ENCODE data around the gene SH3PXD2A. TPM values are rescaled to one million over a fixed set of nuclear protein-coding genes. Genes with fewer than 3 reads are reported as not detected.
A peak's percentile ranks its signal among the peaks of the same experiment; 100 is the strongest.

SH3PXD2A gene
- total RNA-seq, 2 experiments from 2014 or later, result 10.2 to 10.9 TPM

DNA sequence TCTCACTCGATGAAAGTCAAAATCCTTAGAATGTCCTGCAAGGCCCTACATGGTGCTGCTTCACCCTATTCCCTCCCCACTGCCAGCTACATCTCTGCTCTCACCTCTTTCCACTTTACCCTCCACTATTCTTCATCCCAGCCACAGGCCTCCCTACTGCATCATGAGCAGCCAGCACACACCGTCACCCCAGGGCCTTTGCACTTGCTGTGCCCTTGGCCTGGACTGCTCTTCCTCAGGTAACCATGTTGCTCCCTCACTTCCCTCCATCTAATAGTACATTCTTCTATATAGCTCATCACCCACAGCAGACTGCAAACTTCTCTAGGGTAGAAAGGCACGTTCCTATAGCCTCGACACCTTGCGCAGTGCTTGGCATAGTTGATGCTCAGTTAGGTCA, 167.7 kb downstream of the SH3PXD2A start:
- no peak overlapping the region for H3K27ac Mint-ChIP-seq
- H3K27me3 Mint-ChIP-seq, result no peaks in the 10 kb centered on the region
- H3K4me1 Mint-ChIP-seq, result peaks cover 10% of the 10 kb centered on the region
- no peaks in the 10 kb centered on the region for H3K36me3 Mint-ChIP-seq
- no peak for DNase-seq
- H3K9me3 Mint-ChIP-seq, result no peaks in the 10 kb centered on the region
- no peak overlapping the region for H3K4me3 Mint-ChIP-seq

DNA sequence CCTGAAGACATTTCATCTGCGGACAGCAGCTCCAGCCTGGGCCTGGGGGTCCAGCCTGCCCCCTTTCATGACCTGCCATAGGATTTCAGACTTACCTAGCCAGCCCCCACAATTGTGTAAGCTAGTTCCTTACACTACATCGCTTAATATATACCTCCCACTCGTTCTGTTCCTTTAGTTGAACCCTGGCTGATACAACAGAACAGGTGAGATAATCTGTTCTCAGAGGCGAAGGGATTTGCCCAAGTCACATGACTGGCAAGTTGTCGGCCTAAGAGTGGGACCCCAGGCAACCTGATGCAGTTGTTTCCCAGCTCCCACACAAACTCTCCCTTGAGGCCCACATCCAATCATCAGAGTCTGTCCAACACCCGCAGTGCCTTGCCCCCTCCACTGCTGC, 168.2 kb downstream of the SH3PXD2A start:
- Mint-ChIP-seq H3K4me3 (no peak overlapping the region), H3K27ac (no peak overlapping the region), H3K9me3 (no peaks in the 10 kb centered on the region), H3K27me3 (no peaks in the 10 kb centered on the region), H3K4me1 (peaks cover 10% of the 10 kb centered on the region), H3K36me3 (no peaks in the 10 kb centered on the region)
- DNase-seq, result no peak

DNA sequence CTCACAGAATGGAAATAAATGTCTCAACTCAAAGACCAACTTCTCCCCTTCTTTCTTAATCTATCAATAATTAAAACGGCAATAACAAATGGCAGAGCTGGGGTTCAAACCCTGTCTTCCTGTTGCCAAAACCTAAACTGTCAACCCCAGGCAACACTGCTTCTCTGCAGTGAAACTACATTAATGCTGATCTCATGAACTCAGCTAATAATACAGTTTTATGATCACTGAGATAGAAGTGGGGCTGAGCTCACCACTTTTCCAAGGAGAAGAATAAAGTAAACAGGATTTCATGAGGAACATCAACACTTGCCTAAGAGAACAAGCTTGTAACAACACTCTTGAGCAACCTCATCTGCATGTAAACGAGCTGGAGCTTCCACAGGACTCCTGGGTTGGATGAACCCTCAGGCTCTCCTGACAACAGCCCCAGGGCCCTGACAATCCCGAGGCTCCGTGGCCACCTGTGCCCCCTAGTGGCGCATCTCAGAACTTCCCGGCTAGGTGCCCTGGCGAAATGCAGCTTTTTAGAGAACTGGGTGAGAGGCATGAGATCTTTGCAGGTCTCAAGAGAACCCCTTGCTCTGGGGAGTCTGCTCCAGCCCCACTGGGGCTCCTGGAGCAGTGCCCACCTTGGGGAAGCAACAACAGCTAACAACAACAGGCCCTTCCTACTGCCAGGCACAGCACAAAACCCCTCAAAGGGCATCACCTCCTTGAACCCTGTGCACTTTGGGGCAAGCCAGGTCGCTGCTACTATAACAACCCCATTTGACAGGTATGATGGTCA, 169.3 kb downstream of the SH3PXD2A start:
- DNase-seq, result peak; percentile 76
- no peak overlapping the region for H3K4me3 Mint-ChIP-seq
- H3K4me1 Mint-ChIP-seq, result no peaks in the 10 kb centered on the region
- H3K36me3 Mint-ChIP-seq, result no peaks in the 10 kb centered on the region
- no peaks in the 10 kb centered on the region for H3K9me3 Mint-ChIP-seq
- H3K27ac Mint-ChIP-seq, result no peak overlapping the region
- no peaks in the 10 kb centered on the region for H3K27me3 Mint-ChIP-seq

DNA sequence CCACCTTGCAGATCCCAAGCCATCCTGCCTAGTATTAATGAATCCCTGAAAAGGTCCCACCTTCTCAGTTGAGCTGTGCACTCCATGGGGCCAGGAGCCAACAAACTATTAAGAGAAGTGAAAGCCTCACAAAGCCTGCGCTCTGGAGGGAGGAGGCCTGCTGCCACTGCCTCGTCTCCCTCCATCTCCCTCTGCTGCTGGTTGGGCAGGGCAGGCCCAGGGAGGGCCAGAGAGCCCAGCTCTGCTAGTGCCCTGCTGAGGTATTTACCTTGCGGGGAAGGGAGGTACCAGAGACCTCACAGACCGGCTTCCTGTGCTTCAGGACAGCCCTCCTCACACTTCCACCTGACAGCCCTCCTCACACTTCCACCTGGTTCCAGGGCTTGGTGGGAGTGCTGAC, 171.5 kb downstream of the SH3PXD2A start:
- Mint-ChIP-seq H3K27ac (no peak overlapping the region), H3K36me3 (no peaks in the 10 kb centered on the region), H3K4me3 (no peak overlapping the region), H3K4me1 (peaks cover 6% of the 10 kb centered on the region), H3K27me3 (no peaks in the 10 kb centered on the region), H3K9me3 (no peaks in the 10 kb centered on the region)
- no peak for DNase-seq

DNA sequence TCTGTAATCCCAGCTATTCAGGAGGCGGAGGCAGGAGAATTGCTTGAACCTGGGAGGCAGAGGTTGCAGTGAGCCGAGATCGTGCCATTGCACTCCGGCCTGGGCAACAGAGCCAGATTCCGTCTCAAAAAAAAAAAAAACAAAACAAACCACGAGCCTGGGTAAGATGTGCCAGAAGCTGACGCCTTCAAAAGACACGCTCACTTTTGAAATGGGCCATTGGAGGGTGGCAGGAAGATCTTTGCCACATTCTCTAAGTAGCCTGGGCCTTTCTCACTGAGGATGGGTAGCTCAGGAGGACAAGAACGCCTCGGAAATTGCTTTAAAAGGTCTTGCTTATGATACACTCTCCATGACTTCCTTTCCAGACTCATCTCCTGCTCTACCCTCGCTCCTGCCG, 172.7 kb downstream of the SH3PXD2A start:
- Mint-ChIP-seq H3K27me3 (no peaks in the 10 kb centered on the region), H3K9me3 (no peaks in the 10 kb centered on the region), H3K27ac (no peak overlapping the region), H3K36me3 (no peaks in the 10 kb centered on the region), H3K4me3 (no peak overlapping the region), H3K4me1 (peaks cover 18% of the 10 kb centered on the region)
- no peak for DNase-seq

DNA sequence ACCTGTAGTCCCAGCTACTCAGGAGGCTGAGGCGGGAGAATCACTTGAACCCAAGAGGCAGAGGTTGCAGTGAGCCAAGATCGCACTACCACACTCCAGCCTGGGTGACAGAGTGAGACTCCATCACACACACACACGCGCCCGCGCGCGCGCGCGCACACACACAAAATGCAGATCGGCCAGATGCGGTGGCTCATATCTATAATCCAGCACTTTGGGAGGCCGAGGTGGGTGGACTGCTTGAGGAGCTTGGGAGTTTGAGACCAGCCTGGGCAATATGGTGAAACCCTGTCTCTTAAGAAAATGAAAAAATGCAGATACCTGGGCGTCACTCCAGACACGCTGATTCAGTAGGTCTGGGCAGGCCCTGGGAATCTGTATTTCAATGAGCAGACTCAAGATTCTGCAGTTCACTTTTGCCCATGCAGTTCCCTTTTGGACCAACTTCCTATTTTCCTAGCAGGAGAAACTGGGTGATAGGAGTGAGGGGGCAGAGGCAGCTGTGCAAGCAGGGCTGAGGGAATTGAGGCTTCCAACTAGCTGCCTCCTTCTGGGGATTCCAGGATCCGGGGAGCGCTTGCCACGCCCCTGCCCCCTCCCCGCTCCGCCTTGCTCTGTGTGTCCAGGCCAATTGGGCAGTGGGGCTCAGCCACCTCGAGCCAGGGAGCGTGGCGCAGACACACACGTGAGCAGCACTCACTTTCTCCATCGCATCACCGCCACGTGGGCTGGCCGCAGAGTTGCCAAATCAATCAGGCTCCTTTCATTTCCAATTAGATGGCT, 173.6 kb downstream of the SH3PXD2A start:
- H3K4me1 Mint-ChIP-seq, result peaks cover 20% of the 10 kb centered on the region
- DNase-seq, result no peak
- no peaks in the 10 kb centered on the region for H3K9me3 Mint-ChIP-seq
- no peak overlapping the region for H3K4me3 Mint-ChIP-seq
- no peak overlapping the region for H3K27ac Mint-ChIP-seq
- no peaks in the 10 kb centered on the region for H3K36me3 Mint-ChIP-seq
- H3K27me3 Mint-ChIP-seq, result no peaks in the 10 kb centered on the region

DNA sequence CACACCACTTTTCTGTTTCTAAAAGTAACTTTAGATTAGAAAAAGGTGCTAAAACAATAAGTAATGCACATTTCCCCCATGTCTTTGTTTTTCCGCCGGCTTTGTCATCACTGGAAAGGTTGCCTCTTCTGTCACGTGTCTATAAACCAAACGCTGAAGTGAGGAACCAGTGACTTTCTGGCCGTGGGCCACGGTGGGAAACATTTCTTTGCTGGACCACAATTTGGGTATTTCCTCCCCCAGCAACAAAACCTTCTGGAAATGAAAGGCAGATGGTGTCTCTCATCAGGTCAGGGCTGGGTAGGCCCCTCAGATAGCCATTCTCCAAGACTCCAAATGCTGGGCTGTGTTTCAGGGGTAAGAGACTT, 174.5 kb downstream of the SH3PXD2A start:
- H3K9me3 Mint-ChIP-seq, result no peaks in the 10 kb centered on the region
- H3K4me3 Mint-ChIP-seq, result no peak overlapping the region
- H3K27ac Mint-ChIP-seq, result no peak overlapping the region
- no peak for DNase-seq
- H3K4me1 Mint-ChIP-seq, result peaks cover 20% of the 10 kb centered on the region
- H3K27me3 Mint-ChIP-seq, result no peaks in the 10 kb centered on the region
- no peaks in the 10 kb centered on the region for H3K36me3 Mint-ChIP-seq

DNA sequence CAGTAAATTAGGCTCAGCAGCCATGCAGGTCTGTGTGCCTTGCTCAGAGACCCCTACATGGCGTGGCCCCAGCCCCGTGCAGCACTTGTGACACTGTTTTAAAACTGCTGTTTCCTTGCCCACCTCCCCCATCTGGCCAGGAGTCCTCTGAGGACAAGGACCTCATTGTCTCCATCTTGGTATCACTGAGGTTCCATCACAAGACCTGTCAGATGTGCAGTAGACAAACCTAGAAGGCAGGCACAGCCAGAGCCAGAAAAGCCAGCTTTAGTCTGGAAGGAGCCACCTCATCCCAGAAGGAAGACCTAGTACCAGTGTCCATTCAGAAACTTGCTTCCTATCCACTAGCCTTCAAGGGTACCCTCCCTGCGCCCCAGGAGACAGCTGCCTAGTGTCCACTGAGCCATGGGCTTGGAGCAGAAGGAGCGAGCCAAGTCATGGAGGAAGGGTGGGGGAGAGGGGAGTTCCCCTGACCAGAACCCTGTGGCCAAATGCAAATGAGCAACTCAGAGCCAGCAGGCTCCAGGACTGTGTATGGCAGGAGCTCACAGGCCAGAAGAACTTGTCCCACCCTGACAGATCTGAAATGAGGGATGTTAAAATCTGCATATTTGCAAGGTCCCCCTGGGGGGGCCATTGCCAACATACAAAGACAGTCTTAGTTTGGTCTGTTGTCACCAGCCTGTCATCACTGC, 176.1 kb downstream of the SH3PXD2A start:
- peaks cover 20% of the 10 kb centered on the region for H3K4me1 Mint-ChIP-seq
- H3K36me3 Mint-ChIP-seq, result no peaks in the 10 kb centered on the region
- no peaks in the 10 kb centered on the region for H3K9me3 Mint-ChIP-seq
- no peak overlapping the region for H3K4me3 Mint-ChIP-seq
- no peak overlapping the region for H3K27ac Mint-ChIP-seq
- DNase-seq, result no peak
- no peaks in the 10 kb centered on the region for H3K27me3 Mint-ChIP-seq

DNA sequence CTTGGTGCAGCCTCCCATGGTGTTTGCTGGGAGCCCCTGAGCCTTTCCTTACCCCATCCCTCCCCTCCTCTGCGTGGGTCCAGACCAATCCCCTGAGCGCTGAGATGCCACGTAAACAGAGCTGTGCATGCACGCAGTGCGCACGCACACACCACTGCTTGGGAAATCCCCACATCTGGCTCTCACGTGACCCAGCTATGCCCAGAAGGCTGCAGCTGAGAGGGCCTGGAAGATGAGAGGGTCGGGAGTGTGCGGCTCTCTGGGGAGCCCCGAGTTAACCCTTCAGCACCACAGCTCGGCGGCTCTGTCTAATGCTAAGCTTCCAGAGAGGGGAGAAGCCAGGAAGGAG, 177.2 kb downstream of the SH3PXD2A start:
- peak overlapping the region; percentile 82 for H3K4me3 Mint-ChIP-seq
- H3K9me3 Mint-ChIP-seq, result no peaks in the 10 kb centered on the region
- peak overlapping the region; percentile 86 for H3K27ac Mint-ChIP-seq
- peaks cover 20% of the 10 kb centered on the region for H3K4me1 Mint-ChIP-seq
- no peaks in the 10 kb centered on the region for H3K27me3 Mint-ChIP-seq
- DNase-seq, result peak; percentile 86
- H3K36me3 Mint-ChIP-seq, result no peaks in the 10 kb centered on the region

DNA sequence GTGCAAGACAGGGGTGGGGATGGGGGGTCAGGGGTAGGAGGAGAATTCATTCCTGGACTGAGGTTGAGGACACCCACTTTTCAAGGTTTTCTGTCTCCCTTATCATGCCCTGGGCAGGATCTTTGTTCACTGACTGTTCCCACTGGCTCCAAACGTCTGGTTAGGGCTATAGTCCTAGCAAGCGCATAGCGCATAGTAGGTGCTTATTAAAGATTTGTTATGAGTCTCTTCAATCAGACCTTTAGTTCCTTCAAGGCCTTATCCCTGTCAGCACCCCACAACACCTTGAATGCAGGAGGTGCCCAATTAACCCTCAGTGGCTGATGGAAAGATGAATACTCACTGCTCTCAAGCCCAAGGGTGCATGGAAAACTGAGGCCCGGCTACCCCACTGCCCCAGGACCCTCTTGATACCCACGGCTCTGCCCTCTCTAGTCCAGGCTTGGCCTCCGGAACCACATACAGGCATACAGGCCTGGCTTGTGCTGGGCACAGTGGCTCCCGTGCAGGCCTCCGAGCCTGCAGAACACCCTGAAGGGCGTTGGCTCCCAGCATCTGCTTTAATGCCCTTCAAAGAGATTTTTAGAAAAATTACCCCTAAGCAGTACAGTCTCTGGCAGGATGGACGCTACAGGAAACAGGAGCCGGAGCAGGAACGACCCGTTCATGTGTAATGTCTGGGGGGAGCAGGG, 177.7 kb downstream of the SH3PXD2A start:
- Mint-ChIP-seq H3K4me1 (peaks cover 20% of the 10 kb centered on the region), H3K27me3 (no peaks in the 10 kb centered on the region), H3K27ac (peak overlapping the region; percentile 86), H3K9me3 (no peaks in the 10 kb centered on the region), H3K36me3 (no peaks in the 10 kb centered on the region), H3K4me3 (peak overlapping the region; percentile 82)
- no peak for DNase-seq

DNA sequence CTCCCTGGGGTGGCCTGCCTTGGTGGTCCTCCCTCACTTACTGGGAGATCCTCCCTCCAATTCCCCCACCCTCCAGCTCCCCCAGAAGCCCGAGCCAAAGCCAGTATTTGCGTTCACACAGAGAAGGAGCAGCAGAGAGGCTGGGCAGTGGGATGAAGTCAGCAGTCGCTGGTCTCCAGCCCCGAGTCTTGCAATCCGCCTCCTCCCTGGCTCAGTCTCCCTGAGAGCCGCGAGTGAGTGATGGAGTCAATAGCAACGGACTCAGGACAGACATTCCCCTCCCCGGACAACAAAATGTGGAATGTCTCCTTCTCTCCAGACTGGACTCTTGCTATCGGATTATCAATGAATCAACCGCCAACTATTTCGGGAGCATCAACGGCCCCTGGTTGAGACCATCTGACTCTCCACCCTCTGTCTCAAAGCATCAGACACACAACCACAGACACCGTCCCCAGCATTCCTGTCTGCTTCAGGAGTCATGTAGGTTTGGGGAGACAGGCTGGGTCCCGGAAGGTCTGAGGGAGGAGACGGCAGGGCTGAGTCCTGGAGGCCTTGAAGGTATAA, 178.4 kb downstream of the SH3PXD2A start:
- H3K4me3 Mint-ChIP-seq, result no peak overlapping the region
- no peaks in the 10 kb centered on the region for H3K9me3 Mint-ChIP-seq
- no peak for DNase-seq
- no peaks in the 10 kb centered on the region for H3K36me3 Mint-ChIP-seq
- peaks cover 20% of the 10 kb centered on the region for H3K4me1 Mint-ChIP-seq
- H3K27ac Mint-ChIP-seq, result no peak overlapping the region
- H3K27me3 Mint-ChIP-seq, result no peaks in the 10 kb centered on the region

DNA sequence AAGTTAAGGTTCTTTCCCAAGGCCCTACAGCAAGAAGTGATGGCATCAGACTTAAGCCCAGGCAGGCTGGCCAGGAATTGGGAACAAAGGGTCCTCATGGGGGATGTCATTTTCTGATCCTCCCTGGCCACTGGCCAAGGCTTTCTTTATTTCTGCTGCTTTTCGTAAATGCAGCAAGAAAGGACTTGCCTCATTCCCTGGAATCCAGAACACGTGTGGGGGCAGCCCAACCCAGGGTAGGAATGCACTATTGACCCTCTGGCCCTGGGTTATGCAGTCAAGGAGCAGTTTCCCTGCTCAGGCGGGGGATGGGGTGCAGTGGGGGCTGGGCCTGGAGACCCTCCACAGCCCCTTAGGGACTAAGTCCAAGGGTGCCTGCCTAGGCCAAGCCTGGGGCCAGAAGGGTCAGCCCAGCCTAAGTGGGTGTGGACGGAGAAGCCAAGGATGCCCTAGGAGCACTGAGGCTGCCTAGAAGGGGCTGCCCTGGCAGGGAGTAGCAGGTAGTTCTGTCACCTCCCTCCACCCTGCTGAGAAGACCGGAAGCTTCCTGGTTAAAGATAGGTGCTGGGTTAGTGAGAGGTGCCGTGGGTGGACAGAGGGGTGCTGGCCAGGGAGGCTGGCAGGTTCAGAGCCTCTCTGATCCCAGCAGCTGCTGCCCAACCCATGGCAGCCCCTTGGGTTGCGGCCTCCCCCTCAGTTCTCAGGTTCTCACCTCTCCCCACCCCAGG, 179.2 kb downstream of the SH3PXD2A start:
- DNase-seq, result no peak
- Mint-ChIP-seq H3K4me1 (peaks cover 20% of the 10 kb centered on the region), H3K27ac (no peak overlapping the region), H3K4me3 (no peak overlapping the region), H3K9me3 (no peaks in the 10 kb centered on the region), H3K36me3 (no peaks in the 10 kb centered on the region), H3K27me3 (no peaks in the 10 kb centered on the region)

DNA sequence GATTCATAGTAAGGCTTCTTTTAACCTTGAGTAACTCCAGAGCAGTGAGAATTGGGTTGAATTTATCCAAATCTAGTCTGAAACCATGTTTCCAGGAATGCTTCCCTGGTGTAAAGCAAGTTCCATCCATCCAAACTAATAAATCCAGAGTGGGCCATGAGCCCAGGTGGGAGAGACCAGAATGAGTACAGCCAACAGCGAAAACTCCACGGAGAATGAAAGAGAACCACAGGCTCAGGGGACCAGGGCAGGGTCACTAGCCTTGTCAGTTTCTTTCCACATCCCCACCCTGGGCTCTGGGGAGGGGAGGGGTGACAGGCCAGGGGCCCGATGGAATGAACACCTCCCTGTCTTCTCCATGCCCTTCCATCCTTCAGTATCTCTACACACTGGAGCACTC, 181.8 kb downstream of the SH3PXD2A start:
- H3K9me3 Mint-ChIP-seq, result no peaks in the 10 kb centered on the region
- peaks cover 20% of the 10 kb centered on the region for H3K4me1 Mint-ChIP-seq
- H3K27ac Mint-ChIP-seq, result no peak overlapping the region
- no peak for DNase-seq
- peaks cover under 1% of the 10 kb centered on the region for H3K27me3 Mint-ChIP-seq
- H3K4me3 Mint-ChIP-seq, result no peak overlapping the region
- H3K36me3 Mint-ChIP-seq, result no peaks in the 10 kb centered on the region

DNA sequence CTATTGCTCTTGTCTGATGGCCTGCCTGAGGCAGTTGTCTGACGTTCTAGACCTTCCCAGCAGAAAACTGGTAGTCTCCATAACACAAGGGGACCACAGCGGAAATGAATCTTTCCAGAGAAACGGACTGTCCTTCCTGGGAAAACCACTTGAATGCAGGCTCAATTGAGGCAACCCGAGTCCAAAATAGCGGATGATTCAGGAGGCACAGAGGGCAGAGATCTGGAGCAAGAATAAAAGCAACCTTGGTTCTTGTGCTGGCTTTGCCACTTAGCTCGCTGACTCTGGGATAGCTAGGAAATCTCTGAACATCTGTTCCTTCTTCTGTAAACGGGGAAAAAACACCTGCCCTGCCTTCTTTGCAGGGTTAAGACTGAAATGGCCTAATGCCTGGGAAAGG, 183.0 kb downstream of the SH3PXD2A start:
- peaks cover 4% of the 10 kb centered on the region for H3K27me3 Mint-ChIP-seq
- peaks cover 12% of the 10 kb centered on the region for H3K4me1 Mint-ChIP-seq
- no peak overlapping the region for H3K27ac Mint-ChIP-seq
- no peak for DNase-seq
- H3K9me3 Mint-ChIP-seq, result no peaks in the 10 kb centered on the region
- H3K4me3 Mint-ChIP-seq, result no peak overlapping the region
- no peaks in the 10 kb centered on the region for H3K36me3 Mint-ChIP-seq
